Middle frontal gyrus (tissue), 1 donor: Measurements from ENCODE around the gene EIF4E2.
A peak's percentile ranks its signal among the peaks of the same experiment; 100 is the strongest.
"Not testable (repeated sequence)": the region's sequence is repeated elsewhere in the genome, so short reads cannot be mapped to it uniquely, and the experiment has no call there.

Source experiments
- DNase-seq: peaks from one replicate; pipeline ENCODE4 v3.0.0-alpha.2; 2015; ENCODE audit warnings: low spot score; ENCODE audit errors: extremely low spot score

EIF4E2 gene

DNA sequence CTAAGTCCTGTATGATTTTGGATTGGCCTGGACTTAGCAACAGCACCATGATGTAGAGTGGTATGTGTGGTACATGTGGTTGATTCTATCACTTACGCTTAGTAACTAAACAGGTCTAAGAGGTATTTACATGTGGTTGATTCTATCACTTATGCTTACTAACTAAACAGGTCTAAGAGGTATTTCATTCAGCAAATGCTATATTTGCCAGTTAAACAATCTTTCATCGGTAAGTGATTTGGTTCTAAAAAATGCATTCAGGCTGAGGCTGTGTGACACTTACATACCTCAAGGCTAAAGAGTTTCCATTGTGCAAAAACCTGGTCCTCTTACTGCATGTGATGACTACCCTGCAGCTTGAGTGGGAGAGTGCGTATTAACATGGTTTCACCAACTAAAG is 13.1 kb downstream of the EIF4E2 start:
- no peak for DNase-seq

DNA sequence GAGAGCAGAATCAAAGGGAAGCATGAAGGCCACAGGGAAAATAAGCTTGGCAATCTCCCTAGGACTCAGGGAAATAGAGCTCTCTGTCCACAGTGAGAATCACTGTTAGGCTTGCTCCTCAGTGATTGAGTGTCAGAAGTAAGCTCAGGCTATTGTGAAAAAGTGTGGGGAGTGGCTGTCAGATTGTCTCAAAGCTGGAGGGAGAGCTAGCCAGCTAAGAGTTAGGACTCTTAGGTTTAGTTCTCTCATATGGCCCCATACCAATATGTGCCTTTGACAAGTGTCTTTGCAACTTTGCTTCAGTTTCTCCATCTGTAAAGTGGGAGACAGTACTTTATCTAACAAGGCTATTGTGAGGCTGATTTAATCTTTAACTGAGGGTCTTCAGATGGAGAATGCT is 17.2 kb downstream of the EIF4E2 start:
- no peak for DNase-seq

DNA sequence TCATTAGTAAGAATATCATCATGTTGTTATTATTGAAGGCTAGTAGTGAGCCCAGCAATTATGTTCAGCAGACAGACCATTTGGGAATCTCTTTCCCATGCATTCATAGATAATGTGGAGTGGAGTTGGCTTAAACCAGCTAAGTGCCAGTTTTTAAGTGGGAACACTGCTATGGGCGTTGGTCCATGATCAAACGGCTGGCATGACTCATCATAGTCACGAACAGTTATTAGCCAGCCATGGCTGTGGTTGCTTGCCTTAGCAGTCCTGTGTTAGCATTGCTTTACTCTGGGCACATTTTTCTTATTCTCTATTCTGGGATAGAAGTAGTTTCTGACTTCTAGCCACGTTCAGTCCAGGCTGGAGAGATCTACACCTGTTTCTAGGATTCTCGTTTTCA is 17.7 kb downstream of the EIF4E2 start:
- DNase-seq, result no peak

DNA sequence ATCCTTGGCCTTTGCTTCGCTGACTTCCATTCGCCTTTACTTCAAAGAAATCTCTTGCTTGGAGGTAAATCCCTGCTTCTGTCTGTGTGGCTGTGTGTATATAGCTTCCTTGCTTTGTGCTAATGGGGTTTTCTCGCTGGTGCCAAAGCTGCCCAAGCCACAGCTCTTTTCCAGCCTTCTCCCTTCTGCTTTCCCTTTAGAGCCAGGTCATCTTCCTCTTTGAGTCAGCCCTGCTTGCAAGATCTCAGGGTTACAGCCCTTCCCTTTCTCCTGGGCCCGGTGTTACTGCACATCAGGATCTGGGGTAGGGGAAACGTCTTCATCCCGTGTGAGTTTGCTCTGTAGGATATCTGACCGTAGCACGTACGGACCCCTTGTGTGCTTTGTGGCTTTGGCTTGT is 19.1 kb downstream of the EIF4E2 start:
- DNase-seq, result no peak

DNA sequence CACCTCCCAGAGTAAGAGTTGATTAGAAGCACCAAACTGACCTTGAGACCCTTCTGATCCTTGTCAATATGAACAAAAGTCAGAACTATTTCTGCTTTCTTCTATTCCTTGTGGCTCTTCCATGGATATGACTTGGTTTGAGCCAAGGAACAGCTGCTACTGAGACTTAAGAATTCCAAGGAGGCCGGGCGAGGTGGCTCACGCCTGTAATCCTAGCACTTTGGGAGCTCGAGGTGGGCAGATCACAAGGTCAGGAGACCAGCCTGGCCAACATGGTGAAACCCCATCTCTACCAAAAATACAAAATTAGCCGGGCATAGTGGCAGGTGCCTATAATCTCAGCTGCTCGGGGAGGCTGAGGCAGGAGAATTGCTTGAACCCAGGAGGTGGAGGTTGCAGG is 20.0 kb downstream of the EIF4E2 start:
- not testable (repeated sequence) for DNase-seq

DNA sequence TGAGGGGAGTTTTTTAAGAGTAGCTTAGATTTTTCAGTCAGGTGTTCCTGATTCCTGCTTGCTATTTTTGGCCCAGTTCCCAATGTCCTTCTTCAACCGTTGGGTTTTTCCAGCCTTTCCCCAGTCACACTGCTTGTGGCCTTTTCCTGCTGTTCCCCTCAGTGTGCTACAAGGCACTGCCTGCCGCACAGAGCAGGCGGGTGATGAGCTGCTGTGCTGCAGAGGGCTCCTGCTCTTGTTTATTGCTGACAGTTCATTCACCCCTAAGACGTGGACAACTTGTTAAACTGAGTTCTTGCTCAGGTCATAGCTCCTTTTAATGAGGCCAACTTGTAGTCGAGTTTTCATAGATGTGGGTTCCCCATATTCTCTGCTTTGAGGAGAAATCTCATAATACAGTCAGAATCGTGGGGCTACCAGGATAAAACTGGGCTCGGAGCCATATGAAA is 20.6 kb downstream of the EIF4E2 start:
- DNase-seq, result no peak

DNA sequence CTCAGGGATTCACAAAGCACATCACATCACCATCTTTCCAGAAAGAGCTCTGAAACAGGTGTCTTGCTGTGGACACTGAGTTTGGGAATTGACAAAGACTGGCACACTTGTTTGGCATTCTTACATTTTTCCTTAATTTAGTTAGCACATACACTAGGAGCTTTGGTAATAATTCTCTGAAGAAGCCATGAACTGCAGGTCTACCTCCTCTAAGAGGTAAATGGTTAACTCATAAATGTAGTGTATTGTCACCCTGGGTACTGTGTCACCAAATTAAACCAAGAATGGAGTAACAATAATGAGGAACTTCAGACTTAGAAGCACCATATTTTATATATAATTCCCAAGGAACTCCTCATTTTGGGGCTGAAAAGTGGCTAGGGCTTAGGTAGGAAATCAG is 22.6 kb downstream of the EIF4E2 start:
- DNase-seq, result no peak

DNA sequence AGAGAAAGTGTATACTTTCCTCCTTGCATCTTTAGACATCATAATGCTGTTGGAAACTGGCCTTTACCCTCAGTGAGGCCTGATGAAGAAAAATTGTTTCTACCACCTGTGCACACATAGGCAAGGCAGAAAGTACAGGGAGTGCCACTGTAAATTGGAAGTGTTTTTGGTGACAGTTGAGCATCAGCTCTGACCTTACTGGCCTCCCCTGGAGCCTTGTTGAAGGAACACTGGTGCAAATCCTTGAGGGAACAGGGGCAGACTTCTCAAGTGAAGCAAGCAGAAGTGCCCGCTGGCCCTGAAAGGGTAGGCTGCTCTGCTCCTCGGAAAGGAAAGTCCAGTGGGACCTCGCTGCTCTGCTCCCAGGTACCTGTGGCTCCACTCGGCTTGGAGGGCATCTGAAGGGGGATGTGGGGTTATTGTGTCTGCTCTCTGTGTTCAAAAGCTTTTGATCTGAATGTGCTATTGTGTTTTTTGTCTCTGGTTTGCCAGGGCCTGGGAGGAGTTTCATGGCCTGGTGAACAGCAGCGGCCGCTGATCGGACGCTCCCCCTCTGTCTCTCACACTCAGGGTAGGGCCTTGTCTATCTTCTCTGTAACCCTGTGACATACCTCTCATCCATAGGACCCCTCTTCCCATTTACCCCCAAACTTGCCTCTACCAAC is 23.4 kb downstream of the EIF4E2 start:
- DNase-seq, result no peak

DNA sequence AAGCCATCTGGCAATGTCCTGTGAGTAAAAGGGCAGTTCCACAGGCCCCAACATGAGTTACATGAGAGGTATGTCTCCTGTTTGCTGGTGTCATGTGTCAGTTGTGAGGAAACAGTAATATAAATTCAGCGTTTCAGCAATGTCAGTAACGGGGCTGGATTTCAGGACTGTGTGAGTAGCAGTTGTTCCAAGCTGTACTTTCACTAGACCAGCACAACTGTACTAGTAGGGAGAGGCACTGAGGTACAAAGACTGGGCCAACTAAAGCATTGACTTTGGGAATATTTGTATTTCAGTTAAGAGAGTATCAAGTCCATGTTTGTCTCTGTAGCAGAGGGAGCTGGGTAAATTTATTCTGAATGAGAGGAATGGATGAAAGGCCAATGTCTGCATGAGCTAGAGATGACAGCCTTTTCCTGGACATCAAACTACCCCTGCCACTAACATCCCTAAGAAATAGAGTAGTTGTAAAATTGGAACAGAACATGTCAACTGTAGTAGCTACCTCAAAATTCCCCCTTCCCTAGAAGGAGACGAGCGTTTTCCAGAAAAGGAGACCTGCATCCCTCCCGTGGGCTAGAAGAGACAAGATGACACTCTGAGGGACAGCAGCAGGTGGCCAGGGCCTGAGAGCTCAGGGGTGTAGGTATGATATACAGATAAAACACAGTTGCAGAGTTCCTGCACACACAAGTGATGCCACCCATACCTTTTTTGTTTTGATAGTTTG is 24.4 kb downstream of the EIF4E2 start:
- no peak for DNase-seq

DNA sequence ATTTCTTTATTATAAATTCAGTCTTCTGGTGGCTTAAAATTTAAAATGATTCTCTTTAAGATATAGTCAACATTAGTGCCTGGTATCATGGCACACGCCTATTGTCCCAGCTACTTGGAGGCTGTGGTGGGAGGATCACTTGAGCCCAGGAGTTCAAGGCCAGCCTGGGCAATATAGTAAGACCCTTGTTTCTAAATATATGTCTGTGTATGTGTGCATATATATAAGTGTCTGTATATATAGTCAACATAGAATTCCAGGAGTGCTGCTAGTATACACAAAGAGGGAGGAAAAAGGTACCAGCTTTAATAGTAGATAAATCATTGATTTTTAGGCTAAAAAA is 24.9 kb downstream of the EIF4E2 start:
- no peak for DNase-seq

DNA sequence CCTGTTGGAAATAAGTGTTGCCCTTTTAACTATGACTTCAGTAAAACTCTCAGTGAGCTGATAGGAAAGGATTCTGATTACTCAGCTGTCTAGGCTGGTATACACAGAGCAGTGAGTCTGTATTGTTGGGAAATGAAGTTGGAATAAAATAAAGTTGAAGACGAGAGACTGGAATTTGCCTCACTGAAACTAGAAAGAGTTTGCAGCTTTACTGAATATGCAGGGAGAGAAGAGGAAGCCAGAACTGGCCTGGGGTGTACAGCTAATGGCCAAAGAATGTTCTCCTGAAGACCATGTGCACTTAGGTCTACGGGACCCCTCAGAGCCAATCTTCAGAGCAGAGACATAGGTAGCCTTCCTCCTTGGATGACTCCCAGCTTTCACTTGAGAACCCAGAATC is 26.5 kb downstream of the EIF4E2 start:
- no peak for DNase-seq

DNA sequence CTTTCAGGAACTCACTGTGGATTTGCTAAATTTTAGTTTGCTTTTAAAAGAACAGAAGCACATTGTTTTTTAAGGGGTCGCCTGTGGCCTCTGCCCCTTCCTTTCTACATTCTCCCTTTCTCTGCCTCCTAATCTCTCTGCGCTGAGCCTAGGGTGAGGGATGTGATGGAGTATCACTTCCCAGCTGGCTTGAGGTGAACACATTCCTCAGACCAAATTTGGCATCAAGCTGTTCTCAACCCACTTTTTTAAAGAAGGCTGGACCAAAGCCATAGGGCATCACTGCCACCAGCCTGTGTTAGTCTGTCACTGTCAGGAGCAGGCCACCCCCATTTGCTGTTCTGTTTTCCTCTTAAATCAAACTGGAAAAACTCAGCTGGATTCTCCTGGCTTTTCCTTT is 27.4 kb downstream of the EIF4E2 start:
- no peak for DNase-seq

DNA sequence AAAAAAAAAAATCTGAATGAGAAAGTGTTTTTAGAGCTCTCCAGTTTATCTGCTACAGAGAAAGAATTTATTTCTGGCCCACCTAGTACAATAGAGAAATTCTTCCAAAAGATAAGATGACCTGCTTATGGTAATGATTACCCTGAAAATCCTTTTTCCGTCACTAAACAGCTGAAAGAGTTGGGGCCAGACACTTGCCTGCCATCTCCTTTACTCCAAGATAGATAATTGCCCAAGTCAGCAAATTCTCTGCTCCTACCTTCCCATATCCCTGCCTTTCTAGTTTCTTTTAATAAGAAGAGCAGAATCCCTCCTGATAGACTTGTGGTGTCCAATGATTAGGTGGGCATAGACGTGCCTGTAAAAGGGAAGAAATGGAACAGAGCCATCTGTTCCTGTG is 28.1 kb downstream of the EIF4E2 start:
- DNase-seq, result no peak

DNA sequence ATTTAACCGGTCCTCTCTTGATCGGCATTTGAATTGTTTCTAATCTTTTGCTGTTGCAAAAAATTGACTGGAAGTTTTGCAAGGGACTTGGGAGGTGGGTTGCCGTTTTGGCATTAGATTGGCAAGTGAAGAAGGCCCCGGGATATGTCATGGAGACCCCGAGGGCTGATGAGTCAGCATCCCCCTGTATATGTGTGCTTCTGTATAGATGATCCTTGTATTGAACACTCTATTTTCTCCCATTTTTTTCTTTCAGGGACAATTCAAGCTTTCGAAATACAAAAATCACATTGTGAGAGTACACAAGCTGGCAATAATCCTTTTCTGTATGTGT is 30.1 kb downstream of the EIF4E2 start:
- DNase-seq, result no peak

DNA sequence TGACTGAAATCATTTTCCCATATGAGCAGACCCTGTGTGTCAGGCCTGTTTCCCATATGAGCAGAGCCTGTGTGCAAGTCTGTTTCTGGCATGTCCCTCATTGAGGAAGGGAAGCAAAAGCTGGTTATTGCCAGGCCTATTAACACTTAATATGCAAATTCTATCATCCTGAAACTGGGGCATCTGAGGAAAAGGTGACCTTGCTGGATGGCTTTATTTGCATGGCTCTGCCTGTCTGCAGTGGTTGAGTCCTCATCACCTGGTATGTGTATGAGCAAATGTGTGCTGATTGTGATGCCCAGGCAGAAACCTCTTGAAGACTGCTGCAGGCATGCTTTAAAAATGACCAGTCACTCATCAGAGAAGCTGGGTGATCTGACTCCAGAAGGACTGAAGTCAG is 31.2 kb downstream of the EIF4E2 start:
- no peak for DNase-seq

DNA sequence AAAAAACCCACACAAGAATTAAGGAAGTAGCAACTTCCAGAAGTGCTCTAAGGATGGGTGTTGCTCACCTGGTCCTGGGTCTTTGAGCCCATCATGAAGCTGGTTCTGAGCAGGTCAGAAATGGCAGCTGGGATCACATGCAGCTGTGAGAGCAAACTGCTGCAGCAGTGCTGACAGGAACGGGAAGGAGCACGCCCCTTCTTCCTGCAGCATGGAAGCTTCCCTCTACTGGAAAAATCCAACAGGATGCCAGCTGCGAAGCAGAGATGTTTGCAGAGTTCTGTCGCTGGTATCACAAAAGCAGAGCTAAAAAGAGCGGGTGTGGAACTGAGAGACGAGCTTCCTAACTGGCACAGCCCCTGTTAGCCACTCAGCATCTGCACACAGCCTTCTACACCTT is 33.7 kb downstream of the EIF4E2 start:
- DNase-seq, result no peak

DNA sequence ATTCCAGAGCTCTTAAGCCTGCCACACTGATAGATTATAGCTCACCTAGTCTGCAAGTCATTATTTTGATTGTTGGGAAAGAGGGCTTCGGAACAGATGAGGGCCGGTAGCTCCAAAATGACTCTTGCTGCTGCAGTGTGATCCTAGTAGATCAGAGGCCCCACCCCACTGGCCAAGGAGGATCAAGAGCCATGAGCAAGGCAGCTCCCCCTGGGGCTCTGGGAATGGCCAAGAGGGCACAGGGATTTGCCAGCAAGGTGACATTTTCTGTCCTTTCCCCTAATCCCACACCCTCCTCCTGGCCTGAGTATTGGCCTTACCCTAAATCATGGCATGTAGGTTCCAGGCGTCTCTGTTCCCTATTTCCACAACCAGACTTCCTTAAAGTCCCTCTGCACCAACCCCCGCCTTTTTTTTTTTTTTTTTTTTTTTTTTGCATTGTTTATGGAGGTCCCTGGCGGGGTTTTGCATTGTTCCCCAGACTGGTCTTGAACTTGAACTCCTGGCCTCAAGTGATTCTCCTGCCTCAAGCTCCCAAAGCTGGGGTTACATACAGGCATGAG is 36.5 kb downstream of the EIF4E2 start:
- no peak for DNase-seq

DNA sequence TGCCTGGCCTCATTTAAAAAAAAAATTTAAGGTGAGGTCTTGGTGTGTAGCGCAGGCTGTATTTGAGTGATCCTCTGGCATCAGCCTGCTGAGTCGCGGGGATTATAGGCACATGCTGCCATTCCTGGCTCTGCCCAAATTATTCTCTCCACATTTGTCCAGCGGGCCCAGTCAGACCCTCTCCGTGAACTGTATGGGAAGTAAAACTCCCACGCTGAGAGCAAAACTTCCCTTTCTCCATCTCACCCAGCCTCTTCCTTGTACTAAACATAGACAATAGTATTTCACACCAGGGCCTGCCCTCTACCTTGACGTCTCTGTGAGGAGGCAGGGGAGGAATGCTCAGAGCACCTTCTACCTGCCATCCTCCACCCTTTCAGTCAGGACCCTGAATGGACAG is 37.0 kb downstream of the EIF4E2 start:
- DNase-seq, result no peak

DNA sequence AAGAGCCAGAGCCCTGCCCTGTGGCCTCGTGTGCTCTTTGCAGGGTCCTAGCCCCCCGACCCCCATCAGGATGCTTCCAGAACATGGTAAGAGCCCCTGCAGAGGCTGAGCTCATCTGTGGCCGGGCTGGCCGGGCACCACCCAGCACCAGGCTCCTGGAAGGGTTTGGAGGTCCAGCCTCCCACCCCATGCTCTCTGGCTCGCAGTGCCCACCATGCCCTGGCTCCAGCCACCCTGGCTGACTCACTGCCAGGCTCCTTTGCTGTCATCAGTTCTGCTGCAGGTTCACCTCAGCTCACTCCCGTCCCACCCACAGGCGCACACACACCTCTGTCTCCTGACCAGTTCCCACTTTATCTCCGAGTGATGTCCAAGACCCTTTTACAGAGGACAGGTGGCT is 37.5 kb downstream of the EIF4E2 start:
- no peak for DNase-seq

DNA sequence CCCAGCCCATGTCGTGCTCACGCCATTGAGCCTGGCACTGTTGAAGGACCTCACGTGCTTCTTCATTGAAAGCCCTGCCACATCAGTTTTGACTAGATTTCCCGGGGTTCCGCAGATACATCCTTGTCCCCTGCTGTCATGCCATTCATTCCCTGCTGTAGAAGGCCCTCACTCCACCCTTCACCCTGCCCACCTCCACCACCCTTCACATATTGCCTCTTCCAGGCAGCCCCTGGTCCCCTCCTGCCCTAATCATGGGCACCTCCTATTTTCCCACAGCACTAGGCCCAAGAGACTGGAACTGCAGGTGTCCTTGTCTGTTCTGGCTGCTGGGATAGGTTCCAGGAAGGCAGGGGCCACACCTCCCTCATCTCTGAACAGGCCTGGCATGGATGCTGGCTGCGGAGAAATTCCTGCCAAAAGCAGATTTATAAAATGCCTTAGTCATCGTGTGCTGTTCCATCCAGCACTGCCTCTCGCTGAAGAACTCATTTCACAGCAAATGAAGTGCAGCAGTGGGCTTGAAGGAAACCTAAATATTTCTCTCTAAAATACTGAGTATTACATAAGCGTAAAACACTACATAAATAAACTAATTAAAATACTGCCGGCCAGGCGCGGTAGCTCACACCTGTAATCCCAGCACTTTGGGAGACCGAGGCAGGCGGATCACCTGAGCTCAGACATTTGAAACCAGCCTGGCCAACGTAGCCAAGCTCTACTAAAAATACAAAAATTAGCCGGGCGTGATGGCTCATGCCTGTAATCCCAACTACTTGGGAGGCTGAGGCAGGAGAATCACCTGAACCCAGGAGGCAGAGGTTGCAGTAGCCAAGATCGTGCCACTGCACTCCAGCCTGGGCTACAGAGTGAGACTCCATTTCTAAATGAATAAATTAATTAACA is 38.4 kb downstream of the EIF4E2 start:
- peak; percentile 61 for DNase-seq

DNA sequence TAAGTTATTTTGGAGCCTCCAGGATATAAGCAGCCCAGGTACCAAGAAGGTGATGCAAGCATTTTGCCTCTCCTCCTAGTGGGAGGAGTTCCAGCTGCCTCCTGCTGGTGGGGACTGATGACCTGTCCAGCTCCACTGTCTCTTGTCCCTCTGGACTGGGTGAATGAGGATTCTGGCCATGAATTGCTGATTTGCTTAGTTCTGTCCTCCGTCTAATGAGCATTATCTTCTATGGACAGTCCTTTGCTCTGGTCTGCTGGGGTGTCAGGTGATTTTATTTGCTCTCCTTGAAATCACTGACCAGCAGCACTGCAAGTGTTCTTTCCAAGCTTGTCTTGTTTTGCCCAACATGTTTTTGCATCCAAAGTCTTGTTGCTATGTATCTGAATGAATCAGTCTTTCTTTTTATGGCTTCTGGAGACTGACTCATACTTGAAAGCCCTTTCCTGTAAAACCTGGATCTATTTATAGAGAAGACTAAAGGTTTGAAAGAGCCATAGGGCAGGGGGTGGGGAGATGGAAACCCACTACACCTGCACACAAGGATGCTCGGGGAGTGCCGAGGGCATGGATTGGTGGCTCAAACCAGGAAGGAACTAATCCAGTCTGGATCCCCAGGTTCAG is 42.4 kb downstream of the EIF4E2 start:
- no peak for DNase-seq

DNA sequence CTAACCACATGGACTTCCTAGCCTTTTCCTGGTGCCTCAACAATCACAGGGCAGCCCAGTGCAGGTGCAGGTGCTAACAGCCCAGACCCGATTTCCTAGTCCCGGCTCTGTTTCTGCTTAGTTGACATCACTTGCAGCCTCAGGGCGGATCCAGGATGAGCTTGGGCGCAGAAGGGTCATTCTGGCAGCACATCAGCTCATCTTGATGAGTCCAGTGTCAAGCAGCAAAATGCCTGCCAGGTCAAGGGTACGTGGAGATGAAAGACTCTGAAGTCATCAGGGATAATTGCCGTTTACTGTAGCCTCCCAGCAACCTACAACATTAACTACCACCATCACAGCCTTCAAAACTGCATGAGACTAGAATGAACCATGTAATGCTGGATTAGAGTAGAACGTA is 43.5 kb downstream of the EIF4E2 start:
- DNase-seq, result no peak
